Central memory CD8-positive, alpha-beta T cell (primary cell): ENCODE data around the gene TNRC6A.

ENCODE experiments used
- ATAC-seq: fragments of 150-1000 bp; cut with Tn5 transposase; replicated peaks from 2 replicates; pipeline ENCODE4 v1.10.0; 2022; ENCODE audit warnings: mild to moderate bottlenecking, moderate FRiP score, moderate number of reproducible peaks; ENCODE audit not compliant: poor library complexity, severe bottlenecking; ENCODE audit errors: extremely low read depth
- DNase-seq, 2 donors: peaks; one replicate each; pipeline ENCODE4 v3.0.0; 2021; ENCODE audit warnings: low spot score in 2 of 2
- H3K27ac Mint-ChIP-seq: one replicate; pipeline ENCODE4 v1.8.0; 2022; ENCODE audit warnings: low read depth, mild to moderate bottlenecking, moderate library complexity, mixed read lengths
- H3K27me3 Mint-ChIP-seq: one replicate; pipeline ENCODE4 v1.8.0; 2022; ENCODE audit warnings: mixed read lengths
- H3K36me3 Mint-ChIP-seq: one replicate; pipeline ENCODE4 v1.8.0; 2022; ENCODE audit warnings: mild to moderate bottlenecking, moderate library complexity, mixed read lengths; ENCODE audit not compliant: insufficient read depth
- H3K4me1 Mint-ChIP-seq: one replicate; pipeline ENCODE4 v1.8.0; 2022; ENCODE audit warnings: mixed read lengths
- H3K4me3 Mint-ChIP-seq: one replicate; pipeline ENCODE4 v1.8.0; 2022; ENCODE audit warnings: mild to moderate bottlenecking, moderate library complexity, mixed read lengths
- H3K9me3 Mint-ChIP-seq: one replicate; pipeline ENCODE4 v1.8.0; 2022; ENCODE audit warnings: mixed read lengths

TNRC6A gene

DNA sequence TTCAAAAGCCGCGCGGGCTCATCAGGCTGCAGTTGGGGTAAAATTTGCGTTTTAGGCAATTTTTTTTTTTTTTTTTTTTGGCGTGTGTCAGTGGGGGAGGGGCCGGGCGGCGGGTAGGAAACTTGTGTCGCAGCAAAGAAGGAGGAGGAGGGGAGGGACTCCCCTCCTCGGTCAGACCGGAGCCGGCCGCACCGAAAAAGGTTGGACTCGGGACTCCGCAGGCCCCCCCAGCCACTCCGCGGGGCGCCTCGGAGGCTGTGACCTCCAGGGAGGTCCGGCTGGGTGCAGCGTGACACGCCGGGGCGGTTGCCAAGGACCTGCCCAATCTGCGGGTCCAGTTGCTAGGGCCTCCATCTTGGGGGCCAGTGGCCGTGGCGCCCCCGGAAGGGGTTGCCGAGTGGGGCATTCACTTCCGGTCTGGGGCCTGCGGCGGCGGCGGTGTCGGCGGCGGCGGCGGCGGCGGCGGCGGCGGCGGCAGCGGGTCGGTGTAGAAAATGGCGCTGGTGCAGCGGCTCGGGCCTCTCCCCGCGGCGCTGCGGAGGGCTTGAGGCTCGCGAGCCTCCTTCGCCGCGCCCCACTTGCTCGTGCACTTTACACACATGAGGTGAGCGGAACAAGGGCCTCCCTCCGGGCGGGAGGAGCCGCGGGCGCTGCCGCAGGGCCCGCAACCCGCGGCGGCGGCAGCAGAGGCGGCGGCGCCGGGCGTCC, at the start of gene TNRC6A:
Gene TNRC6A (plus strand): TSS at position 409 of the 708 bp plus-strand sequence. CDS start 191 bp downstream, at position 600.
- H3K4me1 Mint-ChIP-seq, result peaks cover 35% of the 10 kb centered on the region
- peak within 1 kb of the TSS; percentile 100 for H3K27ac Mint-ChIP-seq
- peaks cover 26% of the 10 kb centered on the region for H3K36me3 Mint-ChIP-seq
- no peaks in the 10 kb centered on the region for H3K9me3 Mint-ChIP-seq
- peak within 1 kb of the TSS; percentile 100 for H3K4me3 Mint-ChIP-seq
- H3K27me3 Mint-ChIP-seq, result no peaks in the 10 kb centered on the region
- ATAC-seq (peak; percentile 85), DNase-seq (peak; percentile 63 to 71)

DNA sequence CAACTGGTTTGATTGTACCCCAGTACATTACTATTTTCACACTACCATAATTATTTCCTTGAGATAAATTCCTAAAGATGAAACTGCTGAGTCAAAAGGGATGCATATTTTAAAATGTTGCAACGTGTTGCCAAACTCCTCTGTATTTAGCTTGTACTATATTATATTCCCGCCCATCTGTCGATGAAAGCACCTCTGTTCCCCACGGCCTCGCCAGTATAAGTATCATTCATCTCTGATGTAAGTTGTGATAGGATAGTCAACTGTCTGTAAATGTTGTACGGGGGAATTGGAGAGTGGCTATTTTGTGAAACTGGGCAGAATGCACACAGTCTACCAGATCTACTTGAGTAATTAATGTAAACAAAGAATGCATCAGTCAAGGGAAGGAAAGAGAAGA, 47.7 kb upstream of the TNRC6A start:
- Mint-ChIP-seq H3K9me3 (no peaks in the 10 kb centered on the region), H3K27me3 (no peaks in the 10 kb centered on the region), H3K4me3 (no peak overlapping the region), H3K36me3 (no peaks in the 10 kb centered on the region), H3K4me1 (no peaks in the 10 kb centered on the region), H3K27ac (no peak overlapping the region)
- DNase-seq, result no peak
- no peak for ATAC-seq

DNA sequence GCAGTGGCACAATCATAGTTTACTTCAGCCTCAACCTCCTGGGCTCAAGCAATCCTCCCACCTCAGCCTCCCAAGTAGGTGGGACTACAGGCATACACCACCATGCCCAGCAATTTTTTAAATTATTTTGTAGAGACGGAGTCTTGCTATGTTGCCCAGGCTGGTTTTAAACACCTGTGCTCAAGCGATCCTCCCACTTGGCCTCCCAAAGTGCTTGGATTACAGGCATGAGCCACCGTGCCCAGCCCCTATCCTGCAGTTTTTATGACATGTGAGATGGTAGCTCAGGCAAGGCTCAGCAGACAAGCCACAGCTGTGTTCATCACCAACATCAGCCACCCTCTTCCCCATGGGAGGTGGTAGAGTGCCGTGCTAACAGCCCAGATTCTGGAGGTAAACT, 46.2 kb upstream of the TNRC6A start:
- H3K4me3 Mint-ChIP-seq, result no peak overlapping the region

DNA sequence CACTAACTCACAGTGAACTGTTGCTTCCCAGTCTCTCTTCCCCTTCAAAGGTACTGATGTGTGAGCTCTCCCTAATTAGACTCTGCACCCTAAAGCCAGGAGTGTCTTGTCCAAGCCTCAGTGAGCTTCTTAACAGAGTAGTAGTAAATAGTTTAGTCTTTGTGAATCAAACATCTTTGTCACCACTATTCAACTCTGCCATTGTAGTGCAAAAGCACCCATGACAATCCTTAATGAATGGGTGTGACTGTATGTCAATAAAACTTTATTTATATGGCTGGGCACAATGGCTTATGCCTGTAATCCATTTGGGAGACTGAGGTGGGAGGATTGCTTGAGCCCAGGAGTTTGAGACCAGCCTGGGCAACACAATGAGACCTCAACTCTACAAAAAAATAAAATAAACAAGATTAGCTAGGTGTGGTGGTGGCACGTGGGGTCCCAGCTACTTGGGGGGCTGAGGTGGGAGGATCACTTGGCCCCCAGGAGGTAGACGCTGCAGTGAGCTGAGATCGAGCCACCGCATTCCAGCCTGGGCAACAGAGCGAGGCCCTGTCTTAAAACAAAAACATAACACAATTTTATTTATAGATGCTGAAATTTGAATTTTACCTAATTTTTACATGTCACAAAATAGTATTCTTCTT, 45.5 kb upstream of the TNRC6A start:
- Mint-ChIP-seq H3K4me1 (no peaks in the 10 kb centered on the region), H3K27me3 (peaks cover 5% of the 10 kb centered on the region), H3K36me3 (no peaks in the 10 kb centered on the region), H3K27ac (no peak overlapping the region), H3K9me3 (no peaks in the 10 kb centered on the region), H3K4me3 (no peak overlapping the region)
- DNase-seq (no peak), ATAC-seq (no peak)

More for the DNA sequence above, 46.2 kb upstream of the TNRC6A start:
- no peaks in the 10 kb centered on the region for H3K36me3 Mint-ChIP-seq
- no peak overlapping the region for H3K27ac Mint-ChIP-seq
- H3K9me3 Mint-ChIP-seq, result no peaks in the 10 kb centered on the region
- H3K4me1 Mint-ChIP-seq, result no peaks in the 10 kb centered on the region
- DNase-seq (no peak), ATAC-seq (no peak)
- H3K27me3 Mint-ChIP-seq, result no peaks in the 10 kb centered on the region

DNA sequence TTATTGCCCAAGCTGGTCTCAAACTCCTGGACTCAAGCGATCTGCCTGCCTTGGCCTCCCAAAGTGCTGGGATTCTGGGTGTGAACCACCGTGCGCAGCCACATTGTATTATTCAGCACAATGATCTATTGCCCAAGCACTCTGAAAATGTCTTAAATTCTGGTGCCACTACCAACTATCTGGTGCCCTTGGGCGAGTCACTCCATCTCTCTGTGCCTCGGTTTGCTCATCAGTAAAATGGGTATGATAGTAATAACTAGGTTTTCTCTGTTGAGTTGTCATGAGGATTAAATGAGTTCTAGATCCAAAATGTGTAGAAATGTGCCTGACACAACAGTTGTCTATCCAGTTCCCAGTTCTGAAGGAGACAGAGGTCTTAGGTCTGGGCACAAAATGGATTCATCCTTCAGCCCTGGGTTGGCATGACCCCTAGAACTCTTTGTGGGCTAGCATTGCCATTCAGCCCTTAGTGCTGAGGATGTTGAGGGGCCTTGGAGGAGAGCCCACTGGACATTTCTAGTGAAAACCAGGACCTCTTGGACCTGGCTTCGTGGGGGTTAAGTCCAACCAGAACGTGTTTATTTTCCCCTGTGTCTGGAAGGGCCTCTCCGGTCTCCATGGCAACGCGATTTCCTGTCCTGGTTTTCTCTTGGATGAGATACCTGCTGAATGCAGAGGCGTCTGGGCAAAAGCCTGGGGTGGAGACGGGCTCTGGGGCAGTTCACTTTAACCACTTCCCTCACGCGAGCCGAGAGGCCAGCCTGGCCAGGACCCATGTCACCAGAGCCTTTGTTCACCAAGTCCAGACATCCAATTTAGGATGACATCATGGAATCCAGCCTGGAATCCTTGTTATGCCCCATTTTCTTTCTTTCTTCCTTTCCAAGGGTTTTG, 43.7 kb upstream of the TNRC6A start:
- no peak for DNase-seq
- Mint-ChIP-seq H3K27ac (no peak overlapping the region), H3K4me1 (no peaks in the 10 kb centered on the region), H3K4me3 (no peak overlapping the region), H3K27me3 (peaks cover 7% of the 10 kb centered on the region), H3K9me3 (no peaks in the 10 kb centered on the region), H3K36me3 (no peaks in the 10 kb centered on the region)
- ATAC-seq, result no peak

DNA sequence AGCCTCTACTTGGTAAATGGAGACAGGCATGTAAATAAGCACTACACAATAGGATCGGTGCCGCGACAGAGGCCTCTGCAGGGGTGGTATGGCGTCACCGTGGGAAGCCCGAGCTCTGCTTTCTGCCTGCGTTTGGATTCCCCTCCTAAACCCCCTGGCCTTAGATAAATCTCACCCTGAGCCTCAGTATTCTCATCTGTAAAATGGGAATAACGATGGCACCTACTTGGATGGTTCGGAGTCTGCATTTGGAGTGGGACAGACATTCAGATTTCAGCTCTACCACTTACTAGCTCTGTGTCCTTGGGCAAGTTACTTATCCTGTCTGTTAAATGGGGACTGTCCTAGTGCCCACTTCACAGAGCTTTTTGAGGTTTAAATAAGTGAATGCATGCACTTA, 42.8 kb upstream of the TNRC6A start:
- DNase-seq (no peak), ATAC-seq (no peak)
- H3K27me3 Mint-ChIP-seq, result peaks cover 7% of the 10 kb centered on the region
- no peaks in the 10 kb centered on the region for H3K4me1 Mint-ChIP-seq
- H3K4me3 Mint-ChIP-seq, result no peak overlapping the region
- H3K9me3 Mint-ChIP-seq, result no peaks in the 10 kb centered on the region
- H3K36me3 Mint-ChIP-seq, result no peaks in the 10 kb centered on the region
- H3K27ac Mint-ChIP-seq, result no peak overlapping the region

DNA sequence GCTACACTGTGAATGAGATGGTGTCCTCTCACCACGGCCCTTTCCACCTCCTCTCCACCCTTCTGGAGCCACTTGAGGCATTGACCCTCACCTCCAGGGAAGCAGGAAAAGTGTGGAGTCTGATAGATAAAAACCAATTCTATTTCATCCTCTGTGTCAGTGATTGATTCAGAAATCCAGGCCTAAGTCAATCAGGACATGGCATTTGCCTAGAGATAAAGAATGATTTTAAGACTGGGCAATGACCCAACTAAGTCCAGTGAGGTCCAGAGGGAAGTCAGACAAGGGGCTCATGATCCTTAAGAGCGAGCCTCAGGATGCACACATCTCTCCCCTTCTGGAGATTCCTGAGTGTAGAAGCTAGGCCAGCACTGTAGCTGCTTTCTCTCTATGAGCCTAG, 41.1 kb upstream of the TNRC6A start:
- DNase-seq, result no peak
- Mint-ChIP-seq H3K27me3 (peaks cover 7% of the 10 kb centered on the region), H3K27ac (no peak overlapping the region), H3K36me3 (no peaks in the 10 kb centered on the region), H3K4me3 (no peak overlapping the region), H3K4me1 (no peaks in the 10 kb centered on the region), H3K9me3 (no peaks in the 10 kb centered on the region)
- no peak for ATAC-seq

DNA sequence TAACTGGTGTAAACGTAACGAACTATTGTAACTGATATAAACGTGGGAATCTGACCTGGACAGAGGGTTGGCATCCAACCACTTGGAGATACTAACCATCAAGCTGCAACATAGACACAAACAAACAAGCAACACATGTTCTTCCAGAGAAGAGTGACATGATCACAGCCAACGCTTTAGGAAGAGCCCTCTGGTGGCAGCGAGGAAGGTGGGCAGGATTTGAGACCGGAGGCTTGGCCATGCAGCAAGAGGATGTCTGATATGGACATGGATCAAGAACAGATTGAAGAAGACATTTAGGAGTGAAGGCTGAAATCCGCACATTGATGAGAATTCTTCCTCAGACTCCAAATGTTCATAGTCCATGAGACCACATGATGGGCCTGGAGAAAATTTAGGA, 40.3 kb upstream of the TNRC6A start:
- no peaks in the 10 kb centered on the region for H3K4me1 Mint-ChIP-seq
- no peaks in the 10 kb centered on the region for H3K9me3 Mint-ChIP-seq
- H3K27me3 Mint-ChIP-seq, result peaks cover 7% of the 10 kb centered on the region
- no peak for ATAC-seq
- no peak overlapping the region for H3K4me3 Mint-ChIP-seq
- H3K36me3 Mint-ChIP-seq, result no peaks in the 10 kb centered on the region
- DNase-seq, result no peak
- no peak overlapping the region for H3K27ac Mint-ChIP-seq

DNA sequence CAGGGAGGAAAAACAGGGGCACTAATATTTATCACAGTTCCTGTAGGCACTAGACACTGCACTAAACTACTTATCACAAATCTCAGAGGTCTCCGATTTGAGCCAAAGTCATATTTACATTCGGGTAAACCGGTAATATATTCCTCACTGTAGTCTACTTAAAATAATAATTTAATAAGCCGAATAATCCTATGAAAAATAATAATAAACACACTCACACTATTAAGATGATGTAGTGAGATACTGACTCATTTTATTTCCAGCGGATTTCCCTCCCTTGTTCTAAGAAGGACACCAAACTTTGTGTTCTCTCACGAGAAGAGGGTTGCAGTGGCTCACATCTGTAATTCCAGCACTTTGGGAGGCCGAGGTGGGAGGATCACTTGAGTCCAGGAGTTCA, 36.6 kb upstream of the TNRC6A start:
- no peaks in the 10 kb centered on the region for H3K36me3 Mint-ChIP-seq
- no peak for ATAC-seq
- no peaks in the 10 kb centered on the region for H3K9me3 Mint-ChIP-seq
- no peaks in the 10 kb centered on the region for H3K4me1 Mint-ChIP-seq
- DNase-seq, result no peak
- no peak overlapping the region for H3K27ac Mint-ChIP-seq
- peaks cover 7% of the 10 kb centered on the region for H3K27me3 Mint-ChIP-seq
- no peak overlapping the region for H3K4me3 Mint-ChIP-seq

DNA sequence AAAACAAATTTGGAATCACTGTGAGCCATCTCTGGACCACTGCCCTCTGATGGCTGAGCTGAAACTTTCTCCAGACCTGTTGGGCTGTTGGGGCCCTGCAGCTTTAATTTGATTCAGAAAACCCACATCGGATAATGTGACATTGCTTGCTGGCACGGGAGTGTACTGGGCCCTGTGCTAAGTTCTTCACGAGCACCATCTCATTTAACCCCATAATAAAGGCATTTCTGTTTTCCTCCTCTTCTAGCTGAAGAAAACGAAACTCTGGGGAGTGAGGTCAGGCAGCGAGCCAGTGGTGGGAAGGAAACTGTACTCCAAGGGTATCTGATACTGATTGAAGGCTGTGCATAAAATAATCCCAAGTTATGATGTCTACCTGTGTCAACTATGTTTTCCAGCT, 34.5 kb upstream of the TNRC6A start:
- DNase-seq, result no peak
- H3K36me3 Mint-ChIP-seq, result no peaks in the 10 kb centered on the region
- H3K4me1 Mint-ChIP-seq, result no peaks in the 10 kb centered on the region
- no peak for ATAC-seq
- H3K27me3 Mint-ChIP-seq, result no peaks in the 10 kb centered on the region
- no peak overlapping the region for H3K27ac Mint-ChIP-seq
- H3K9me3 Mint-ChIP-seq, result no peaks in the 10 kb centered on the region
- no peak overlapping the region for H3K4me3 Mint-ChIP-seq

DNA sequence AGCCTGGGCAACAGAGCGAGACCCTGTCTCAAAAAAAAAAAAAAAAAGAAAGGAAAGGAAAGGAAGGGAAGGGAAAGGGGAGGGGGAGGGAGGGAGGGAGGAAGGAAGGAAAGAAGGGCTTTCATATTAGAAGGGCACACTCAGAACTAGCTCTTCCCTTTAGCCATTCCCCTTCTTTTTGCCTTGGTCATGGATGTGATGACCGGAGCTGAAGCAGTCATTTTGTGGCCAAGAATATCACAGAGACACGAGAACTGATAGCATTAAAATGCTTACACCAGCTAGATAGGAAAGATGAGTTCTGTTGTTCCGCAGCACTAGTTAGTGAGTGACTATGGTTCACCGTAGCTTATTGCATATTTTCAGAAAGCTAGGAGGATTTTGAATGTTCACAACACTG, 32.8 kb upstream of the TNRC6A start:
- DNase-seq (no peak), ATAC-seq (no peak)

DNA sequence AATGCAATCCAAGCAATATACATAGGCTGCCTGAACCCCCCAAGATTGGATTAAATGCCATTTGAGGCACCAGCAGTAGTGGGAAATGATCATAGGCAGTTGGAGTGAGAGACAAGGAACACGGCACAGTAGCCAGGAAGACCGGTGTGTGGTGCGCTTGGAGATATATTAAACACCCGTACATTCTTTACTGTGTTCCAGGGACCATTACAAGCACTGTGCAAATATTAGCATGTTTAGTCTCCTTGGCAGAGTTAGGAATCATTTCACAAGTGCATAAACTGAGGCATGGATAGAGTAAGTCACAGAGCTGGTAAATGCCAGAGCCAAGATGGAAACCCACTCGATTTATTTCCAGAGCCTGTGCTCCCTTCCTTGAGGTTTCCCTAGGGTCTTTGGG, 31.1 kb upstream of the TNRC6A start:
- no peaks in the 10 kb centered on the region for H3K4me1 Mint-ChIP-seq
- ATAC-seq (no peak), DNase-seq (no peak)
- peaks cover 16% of the 10 kb centered on the region for H3K27me3 Mint-ChIP-seq
- no peaks in the 10 kb centered on the region for H3K36me3 Mint-ChIP-seq
- no peaks in the 10 kb centered on the region for H3K9me3 Mint-ChIP-seq
- H3K4me3 Mint-ChIP-seq, result no peak overlapping the region
- H3K27ac Mint-ChIP-seq, result no peak overlapping the region

More for the DNA sequence above, 32.8 kb upstream of the TNRC6A start:
- peaks cover 10% of the 10 kb centered on the region for H3K27me3 Mint-ChIP-seq
- H3K4me3 Mint-ChIP-seq, result no peak overlapping the region
- no peaks in the 10 kb centered on the region for H3K4me1 Mint-ChIP-seq
- H3K27ac Mint-ChIP-seq, result no peak overlapping the region
- H3K36me3 Mint-ChIP-seq, result no peaks in the 10 kb centered on the region
- H3K9me3 Mint-ChIP-seq, result no peaks in the 10 kb centered on the region
